GM19463 (cell line): ENCODE data around the gene AP1B1.

ENCODE experiments used
- ATAC-seq: cut with Tn5 transposase; IDR thresholded peaks from one replicate; pipeline ENCODE4 v1.9.1; 2021; ENCODE audit warnings: mild to moderate bottlenecking, moderate library complexity; ENCODE audit not compliant: unreplicated experiment

Gene AP1B1

DNA sequence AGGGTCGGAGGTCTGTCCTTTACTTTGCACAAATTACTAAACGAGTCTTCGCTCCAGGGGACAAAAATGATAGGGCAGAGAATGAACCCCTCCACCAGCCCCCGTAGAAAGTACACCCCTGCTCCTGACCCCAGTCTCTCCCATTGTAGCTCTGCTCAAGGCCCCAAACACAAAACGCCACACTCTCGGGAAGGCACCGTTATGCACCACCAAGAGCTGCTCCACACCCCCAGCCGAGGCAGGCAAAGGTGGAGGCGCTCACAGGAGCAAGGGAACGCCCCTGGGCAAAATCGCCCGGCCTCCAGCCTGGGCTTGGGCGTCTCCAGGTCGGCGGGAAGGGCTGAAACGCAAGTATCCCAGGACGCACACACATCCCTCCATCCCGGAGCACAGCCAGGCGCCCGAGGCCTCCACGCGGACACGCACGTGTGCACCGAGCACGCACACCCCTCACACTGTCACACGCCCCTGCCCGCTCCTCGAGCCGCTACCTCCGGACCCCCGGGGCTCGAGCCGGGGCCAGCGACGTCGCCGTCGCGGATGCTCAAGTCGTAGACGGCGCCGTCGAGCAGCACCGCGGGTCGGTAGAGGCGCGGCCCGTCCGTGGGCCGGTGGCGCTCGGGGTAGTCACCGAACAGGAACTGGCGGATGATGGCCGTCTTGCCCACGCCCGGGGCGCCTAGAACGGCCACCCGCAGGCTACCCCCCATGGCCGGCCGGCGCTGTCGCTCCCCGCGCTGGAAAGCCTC is 73.7 kb downstream of the AP1B1 start:
- no peak for ATAC-seq

DNA sequence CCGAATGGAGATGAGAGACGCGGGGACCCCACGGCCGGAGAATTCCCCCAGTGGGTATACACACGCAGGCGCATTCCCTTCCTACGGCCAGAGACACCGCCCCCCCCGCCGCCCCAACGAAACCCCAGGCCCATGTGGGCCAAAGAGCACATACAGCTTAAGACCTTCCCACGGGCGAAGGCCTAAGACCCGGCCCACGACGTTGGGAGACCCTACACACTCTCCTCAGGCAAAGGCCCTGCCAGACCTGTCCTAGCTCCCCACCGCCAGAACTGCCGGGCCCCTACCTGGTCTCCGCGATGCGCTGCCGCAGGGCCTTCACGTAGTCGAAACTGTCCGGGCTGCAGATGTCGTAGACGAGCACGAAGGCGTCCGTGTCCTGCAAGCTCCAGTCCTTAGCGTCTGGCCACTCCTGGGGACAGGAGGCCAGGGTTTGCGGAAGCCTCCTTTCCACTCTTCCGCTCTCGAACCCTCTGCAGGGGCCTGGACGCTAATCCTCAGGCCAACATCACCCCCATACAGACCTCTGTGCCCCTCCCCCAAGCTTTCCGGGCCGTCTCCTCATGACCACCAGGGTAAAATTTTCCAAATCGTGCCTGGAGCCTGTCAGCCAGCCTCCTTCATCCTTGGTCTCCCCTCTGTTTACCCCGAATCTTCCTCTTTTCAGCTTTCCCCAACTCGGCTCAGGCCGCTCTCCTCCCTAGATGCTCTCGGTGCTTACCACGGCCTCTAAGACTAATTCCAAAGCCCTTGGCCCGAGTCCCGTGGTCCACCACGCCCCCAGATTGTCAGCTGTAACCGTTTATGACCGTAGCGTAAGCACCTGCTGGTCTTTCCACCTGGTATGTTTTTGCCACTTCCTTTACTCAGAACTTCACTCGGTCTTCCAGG is 74.5 kb downstream of the AP1B1 start:
- ATAC-seq: no peak

DNA sequence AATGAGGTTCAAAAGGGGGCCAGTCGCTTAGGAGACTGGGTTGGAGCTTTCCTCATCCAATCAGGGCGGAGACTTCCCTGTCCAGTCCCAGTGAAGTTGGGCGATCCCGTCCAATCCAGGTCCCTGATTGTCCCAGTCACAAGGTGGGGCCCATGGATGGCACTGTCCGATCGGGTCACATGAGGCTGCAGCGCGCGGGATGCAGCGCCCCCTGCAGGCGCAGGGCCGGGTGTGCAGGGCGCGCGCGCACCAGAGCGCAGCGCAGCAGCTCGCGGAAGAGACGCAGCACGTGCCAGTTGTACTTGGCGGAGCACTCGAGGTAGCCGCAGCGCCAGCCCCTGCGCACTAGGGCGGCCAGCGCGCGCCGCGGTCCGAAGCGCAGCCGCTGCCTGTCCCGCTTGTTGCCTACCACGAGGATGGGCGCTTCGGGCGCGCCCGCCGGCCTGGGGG is 75.2 kb downstream of the AP1B1 start:
- ATAC-seq: no peak

DNA sequence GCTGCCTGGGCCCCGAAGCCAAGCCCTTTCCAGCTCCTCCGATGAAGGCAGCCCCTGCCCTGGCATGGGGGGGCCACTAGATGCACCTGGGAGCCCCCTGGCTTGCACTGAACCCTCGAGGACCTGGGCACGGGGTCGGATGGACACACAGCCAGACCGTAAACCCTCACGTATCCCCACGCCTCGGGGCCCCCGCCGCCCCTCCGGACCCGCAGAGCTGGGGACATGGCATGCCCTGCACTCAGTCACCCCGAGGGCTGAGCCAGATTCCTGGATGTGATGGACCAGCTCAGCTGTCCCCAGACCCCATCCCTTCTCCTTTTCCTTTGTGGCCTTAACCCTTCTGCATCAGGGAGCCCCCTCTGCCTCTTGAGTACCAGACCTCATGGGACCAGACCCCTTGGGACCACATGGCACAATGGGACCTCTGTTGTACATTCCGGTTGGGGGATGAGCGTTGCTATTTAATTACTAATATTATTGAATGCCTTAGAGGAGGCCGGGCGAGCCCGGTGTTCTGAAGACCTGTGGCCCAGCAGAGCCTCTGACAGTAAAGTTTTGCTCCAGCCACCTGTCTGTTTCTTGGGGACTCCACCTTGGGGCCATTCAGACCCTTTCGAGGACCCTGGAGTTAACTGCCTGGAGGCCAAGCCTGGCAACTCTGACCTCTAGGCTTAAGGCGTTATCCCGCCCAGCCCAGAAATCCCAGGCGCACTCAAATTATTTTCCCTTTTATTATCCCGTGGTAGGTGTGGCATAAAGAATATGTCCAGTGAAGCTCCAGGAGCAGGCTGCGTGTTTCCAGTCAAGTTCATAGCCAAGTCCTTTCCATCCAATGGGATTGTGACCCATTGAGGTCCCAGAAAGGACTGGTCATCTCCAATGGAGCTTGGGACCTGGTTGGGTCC is 75.9 kb downstream of the AP1B1 start:
- ATAC-seq: no peak

DNA sequence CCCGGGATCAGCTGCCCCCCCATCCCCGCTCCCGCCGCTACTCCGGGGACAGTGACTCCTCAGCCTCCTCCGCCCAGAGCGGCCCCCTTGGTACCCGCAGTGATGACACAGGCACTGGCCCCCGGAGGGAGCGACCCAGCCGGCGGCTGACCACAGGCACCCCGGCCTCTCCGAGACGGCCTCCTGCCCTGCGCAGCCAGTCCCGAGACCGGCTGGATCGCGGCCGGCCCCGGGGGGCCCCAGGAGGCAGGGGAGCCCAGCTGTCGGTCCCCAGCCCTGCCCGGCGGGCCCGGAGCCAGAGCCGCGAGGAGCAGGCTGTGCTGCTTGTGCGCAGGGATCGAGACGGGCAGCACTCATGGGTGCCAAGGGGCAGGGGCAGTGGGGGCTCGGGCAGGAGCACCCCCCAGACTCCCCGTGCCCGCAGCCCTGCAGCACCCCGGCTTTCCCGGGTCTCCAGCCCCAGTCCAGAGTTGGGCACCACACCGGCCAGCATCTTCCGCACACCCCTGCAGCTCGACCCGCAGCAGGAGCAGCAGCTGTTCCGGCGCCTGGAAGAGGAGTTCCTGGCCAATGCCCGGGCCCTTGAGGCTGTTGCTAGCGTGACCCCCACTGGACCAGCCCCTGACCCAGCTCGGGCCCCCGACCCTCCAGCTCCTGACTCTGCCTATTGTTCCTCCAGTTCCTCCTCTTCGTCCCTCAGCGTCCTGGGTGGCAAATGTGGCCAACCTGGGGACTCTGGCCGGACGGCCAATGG is 76.7 kb downstream of the AP1B1 start:
- no peak for ATAC-seq

DNA sequence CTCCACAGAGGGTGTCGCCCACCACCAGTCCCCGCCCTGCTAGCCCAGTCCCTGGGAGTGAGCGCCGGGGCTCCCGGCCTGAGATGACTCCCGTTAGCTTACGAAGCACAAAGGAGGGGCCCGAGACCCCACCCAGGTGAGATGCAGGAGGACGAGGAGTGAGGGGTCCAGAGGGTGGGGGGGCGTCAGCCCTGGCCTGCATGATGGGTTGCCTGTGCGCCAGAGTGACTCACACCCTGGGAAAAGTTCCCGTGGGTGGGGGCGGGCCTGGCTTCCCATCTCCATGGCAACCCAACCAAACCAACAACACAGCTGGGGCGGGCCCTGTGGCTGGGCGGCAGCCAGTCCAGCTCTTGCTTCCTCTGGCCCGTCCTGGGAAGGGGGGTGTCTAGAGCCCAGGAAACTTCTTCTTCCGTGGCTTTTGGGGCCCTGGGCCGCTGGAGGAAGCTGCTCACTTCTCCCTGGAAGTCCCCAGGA is 77.5 kb downstream of the AP1B1 start:
- no peak for ATAC-seq

DNA sequence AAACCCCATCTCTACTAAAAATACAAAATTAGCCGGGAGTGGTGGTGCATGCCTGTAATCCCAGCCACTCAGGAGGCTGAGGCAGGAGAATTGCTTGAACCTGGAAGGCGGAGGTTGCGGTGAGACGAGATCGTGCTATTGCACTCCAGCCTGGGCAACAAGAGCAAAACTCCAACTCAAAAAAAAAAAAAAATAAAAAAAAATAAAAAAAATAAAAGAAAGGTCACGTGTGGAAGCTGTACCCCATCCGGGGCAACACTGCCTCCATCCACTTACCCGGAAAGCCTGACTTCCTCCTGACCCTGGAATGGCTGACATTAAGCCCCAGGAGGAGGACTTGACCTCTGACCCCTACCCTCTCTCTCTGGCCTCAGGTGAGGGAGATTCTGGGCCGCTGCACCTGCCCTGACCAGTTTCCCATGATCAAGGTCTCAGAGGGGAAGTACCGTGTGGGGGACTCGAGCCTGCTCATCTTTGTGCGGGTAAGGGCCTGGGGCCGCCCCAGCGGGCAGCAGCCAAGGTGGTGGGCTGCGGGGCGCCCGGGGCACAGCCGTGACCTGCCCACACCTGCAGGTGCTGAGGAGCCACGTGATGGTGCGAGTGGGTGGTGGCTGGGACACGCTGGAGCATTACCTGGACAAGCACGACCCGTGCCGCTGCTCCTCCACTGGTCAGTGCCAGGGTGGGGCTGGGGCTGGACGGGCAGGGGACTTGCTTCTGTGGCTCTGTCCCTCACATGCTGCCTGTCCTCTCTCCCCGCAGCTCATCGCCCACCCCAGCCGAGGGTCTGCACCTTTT is 78.1 kb downstream of the AP1B1 start:
- no peak for ATAC-seq

DNA sequence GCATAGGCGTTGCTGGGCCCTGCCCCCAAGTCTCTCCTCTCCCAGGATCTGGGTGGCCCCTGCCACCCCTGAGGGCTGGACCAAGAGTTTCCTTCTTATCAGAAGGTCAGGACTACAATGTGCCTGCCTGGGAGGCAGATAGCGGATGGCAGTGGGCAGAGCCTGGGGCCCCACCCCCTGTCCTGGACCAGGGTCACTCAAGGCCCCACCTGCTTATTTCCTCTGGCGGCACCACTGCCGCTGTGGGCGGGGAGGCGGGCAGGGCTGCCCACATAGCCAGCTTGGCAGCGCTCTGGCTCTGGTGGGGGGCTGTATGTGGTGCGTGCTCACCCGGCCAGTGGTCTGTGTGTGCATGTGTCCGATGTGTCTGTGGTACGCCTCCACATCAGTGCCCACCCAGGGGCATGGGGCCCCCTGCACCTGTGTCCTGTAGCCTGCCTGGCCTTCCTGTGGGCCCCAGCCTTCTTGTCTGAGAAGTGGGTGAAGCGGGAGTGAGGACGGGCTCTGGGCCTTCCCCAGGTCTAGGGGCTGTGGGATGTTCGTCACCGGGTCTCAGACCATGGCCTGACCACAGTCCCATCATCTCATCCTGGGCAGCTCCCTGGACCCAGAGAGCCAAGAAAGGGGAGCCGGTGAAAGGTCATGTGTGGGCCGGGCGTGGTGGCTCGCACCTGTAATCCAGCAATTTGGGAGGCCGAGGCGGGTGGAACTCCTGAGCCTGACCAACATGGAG is 78.9 kb downstream of the AP1B1 start:
- ATAC-seq: no peak

DNA sequence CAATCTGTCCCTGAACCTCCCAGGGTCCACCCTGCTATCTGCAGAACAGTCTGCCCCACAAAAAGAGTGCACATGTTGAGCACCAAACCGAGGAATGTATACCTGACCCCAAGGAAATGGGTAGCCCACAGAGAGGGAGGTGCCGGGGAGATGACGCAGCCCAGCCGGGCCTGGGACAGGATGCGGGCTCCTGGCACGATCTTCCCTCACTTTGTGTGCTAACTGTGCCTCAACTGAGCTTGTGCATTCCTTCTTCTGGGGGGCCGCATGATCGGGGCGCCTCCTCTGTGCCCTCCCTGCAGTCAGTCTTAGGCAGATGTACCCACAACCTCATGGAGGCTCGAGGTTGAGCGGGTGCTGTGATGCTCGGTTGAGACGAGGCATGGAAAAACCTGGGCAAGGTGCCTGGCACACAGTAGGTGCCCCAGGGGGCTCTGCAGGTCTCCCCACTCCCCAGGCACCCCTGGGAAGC is 79.5 kb downstream of the AP1B1 start:
- no peak for ATAC-seq

DNA sequence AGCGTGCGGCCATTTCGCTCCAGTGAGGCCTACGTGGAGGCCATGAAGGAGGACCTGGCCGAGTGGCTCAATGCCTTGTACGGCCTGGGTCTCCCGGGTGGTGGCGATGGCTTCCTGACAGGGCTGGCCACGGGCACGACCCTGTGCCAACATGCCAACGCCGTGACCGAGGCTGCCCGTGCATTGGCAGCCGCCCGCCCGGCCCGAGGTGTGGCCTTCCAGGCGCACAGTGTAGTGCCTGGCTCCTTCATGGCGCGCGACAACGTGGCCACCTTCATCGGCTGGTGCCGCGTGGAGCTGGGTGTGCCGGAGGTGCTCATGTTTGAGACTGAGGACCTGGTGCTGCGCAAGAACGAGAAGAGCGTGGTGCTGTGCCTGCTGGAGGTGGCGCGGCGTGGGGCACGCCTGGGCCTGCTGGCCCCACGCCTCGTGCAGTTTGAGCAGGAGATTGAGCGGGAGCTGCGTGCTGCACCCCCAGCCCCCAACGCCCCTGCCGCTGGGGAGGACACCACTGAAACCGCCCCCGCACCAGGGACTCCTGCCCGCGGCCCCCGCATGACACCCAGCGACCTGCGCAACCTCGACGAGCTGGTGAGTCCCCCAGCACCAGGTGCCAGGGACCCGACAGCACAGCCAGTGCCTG is 80.1 kb downstream of the AP1B1 start:
- no peak for ATAC-seq

DNA sequence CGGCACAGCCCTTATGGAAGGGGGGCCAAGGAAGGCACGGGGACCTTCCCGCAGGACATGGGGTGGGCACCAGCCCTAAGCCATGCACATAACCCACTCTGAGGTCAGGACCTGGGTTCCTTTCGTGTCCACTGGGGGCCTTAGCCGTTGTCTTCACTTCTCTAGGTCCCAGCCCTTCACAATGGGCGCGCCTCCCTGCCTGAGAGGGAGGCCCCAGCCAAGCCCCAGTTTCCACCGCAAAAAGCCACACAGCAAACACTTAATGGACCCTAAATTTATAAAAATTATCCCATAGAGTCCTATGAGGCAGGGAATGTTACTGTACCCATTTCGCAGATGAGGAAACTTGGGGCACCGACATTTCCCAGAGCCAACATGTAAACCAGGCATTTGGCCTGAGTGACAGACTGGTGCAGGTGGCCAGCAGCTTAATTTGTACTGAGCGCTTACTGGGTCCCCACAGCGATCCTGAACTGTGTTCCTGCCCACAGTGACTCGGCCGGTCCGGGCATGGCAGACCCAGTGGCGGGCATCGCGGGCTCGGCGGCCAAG is 80.7 kb downstream of the AP1B1 start:
- no peak for ATAC-seq

DNA sequence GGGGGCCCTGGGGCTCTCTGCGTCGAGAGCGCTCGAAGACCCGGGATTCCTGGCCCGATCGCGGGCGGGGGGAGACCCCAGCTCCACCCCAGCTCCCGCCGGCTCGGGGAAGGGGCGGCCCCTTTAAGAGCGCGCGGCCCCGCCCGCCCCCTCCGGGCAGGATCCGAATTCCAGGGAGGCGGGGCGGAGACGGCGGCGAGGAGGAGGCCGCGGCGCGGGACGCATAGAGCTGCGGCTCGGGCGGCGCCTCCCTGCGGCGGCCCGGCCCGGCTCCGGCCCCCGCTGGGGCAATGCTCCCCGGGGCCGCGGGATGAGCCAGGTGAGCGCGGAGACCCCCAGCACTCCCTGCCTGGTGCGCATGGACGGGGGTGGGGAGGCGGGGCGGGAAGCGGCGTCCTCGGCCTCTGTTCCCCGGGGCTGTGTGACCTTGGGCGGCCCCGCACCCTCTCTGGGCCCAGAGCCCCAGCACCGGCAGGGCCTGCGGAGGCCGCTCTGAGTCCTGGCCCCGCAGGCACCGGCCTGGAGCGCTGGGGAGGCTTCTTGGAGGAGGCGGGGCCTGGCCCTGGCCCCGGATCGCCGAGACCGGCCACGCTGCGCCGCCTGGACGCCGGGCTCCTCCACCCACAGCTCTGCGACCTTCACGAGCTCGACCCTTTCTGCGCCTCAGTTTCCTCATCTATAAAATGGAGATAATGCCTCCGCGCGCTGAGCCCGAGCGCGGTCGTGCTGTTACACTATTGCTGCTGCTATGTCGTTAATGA is 81.4 kb downstream of the AP1B1 start:
- ATAC-seq: no peak

DNA sequence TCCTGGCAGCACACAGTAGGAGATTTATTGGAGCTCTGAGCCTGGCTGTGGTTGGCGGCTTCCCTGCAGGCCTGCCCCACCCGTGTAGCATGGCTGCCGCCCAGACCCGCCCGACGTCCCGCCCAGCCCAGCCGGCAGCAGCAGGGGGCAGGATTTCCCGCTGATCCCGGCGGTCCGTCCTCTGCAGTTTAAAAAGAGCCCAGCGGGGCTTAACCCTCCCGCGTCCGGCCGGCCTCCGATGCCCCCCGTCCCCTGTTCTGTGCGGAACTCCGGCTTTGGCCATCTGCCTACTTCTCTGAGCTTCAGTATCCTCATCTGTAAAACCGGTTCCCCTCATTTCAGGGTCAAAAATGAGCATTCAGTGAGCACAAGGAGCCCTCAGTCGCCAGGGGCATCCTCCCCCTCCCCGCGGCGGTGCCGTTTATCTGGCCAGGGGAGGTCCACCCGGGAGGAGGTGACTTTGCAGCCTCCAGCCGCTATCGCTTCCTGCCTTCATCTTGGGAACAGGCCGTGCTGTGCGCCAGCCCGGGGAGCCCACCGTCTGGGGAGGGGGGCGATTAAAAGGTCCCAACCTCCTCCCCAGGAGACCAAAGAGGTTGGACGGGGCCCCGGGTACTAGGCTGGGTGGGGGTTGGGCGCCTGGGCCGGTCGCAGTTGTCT is 82.1 kb downstream of the AP1B1 start, which contains the start of gene GAS2L1:
TSS of gene GAS2L1 (plus strand) at position 476 of the 660 bp plus-strand sequence. CDS start 1,456 bp downstream, outside the sequence.
- no peak for ATAC-seq

DNA sequence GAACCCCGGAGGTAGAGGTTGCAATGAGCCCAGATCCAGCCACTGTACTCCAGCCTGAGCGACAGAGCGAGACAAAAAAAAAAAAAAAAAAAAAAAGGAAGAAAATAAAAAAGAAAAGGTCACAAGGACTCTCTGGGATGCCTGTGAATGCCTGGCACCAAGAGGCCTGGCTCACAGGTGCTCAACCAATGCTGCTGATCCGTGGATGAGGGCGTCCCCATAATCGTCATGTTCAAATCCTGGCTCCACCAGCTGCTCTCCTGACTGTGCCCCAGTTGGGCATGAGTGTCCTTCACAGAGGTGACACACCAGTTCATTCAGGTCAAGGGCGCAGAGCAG is 82.6 kb downstream of the AP1B1 start:
- ATAC-seq: no peak

DNA sequence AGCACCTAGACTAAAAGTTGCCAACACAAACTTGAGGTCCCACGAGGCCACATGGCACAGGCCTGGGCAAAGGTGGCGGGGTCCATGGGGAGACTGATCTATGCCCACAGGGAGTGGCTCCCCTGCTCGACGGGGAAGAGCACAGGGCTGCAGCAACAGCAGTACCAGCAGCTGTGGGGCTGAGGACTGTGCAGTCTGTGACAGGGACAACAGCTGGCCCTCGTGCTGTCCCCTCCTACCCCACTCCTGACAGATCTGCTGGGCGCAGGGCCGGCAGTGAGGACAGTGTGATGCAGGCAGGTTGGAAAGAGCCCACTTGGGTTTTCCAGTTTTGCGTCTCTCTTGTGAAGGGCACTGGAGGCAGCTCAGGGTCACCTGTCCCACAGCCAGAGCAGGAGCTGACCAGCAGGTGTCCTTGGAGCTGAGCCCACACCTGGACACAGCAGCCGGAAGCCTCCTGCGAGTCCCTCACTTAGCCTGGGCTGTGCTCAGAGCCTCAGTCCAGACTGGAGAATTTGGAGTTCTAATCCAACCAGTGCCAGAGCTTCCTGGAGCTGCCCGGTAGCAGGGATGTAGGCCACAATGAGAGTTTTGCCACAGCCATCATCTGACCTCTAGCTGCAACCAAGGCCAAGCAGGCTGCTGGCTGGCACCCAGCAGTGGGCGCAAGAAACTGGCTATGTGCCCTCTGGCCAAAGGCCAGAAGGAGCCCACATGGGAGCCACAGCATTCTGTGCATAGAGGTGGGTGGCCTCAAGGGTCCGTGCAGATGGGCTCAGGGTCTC is 85.5 kb downstream of the AP1B1 start:
- ATAC-seq: no peak

DNA sequence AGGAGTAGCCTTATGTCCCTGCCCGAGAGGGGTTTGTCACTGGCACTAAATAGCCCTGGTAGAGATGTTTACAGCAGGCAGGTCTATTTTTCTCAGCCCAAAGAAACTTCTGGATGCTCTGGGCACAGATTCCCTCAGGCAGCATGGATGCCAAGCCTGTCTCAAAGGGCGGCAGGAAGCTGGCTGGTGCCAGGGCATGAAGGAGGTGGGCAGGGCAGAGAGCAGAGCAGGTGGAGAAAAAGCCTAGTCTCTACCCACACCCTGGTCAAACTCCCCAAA is 86.0 kb downstream of the AP1B1 start:
- no peak for ATAC-seq
